Left kidney (tissue), 2 donors: ENCODE measurements around the gene C10orf95. TPM values are rescaled to one million over a fixed set of nuclear protein-coding genes. Genes with fewer than 3 reads are reported as not detected.

Source experiments
- DNase-seq: peaks from one replicate; pipeline ENCODE4 v3.0.0-alpha.2; 2013
- polyA plus RNA-seq: library from polyadenylated mRNA; unstranded; fragments of 120-200 nt; gene quantifications from one replicate; pipeline ENCODE4 v1.2.1, GENCODE V29; 2013; ENCODE audit not compliant: insufficient read length

Gene C10orf95
- polyA plus RNA-seq, 1 donor, result 1.5 TPM

DNA sequence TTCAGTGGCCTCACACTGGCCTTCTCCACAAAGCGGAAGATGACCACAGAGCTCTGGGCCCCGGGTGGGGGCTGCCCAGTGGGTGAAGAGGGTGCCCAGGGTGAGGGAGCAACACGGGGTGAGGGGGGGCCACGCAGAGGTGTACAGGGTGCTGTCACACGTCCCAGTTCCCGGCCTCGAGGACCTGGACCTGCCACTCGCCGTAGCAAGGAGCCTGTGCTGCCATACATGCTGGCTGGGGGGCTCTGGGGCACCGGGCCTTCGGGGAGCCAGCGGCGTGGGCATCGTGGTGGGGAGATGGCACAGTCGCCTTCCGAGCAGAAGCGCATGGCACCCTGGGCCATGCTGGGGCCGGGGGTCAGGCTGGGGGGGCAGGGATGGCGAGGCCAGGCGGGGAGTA is 34.6 kb downstream of the C10orf95 start:
- no peak for DNase-seq

DNA sequence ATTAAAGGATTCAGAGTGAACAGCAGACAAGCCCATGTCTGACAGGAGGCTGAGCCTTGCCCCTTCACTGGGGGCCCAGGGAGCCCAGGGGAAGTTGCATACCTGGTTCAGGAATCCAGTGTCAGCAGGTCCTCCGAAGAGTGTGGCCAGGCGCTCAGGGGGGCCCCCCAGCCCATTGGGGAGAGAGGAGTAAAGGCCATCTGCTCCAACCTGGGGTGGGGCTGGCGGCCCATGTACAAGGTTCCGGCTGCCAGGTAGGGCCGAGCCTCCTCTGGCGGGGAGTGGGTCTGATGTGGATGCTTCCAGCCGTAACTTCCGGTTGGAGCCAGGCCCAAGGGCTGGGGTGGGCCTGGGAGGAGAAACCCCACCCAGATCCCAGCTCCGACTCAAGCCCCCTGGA is 35.1 kb downstream of the C10orf95 start:
- no peak for DNase-seq

DNA sequence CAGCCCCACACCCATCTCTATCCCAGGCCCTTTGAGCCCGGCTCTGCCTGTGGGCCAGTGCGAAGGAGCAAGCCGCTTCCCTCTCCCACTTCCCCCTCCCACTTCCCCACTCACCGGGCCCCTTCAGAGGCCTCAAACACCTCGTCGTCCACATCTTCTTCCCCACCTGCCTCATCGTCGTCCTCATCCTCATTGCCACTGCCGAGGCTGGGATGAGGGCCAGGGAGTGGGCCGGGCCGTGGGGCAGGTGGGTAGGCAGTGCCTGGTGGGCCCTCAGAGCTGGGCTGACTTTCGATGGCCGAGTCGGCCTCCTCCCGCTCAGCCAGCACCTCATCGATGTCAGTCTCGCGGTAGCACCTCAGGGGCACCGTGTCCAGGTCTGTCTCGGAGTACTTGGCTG is 36.6 kb downstream of the C10orf95 start:
- DNase-seq, result no peak

DNA sequence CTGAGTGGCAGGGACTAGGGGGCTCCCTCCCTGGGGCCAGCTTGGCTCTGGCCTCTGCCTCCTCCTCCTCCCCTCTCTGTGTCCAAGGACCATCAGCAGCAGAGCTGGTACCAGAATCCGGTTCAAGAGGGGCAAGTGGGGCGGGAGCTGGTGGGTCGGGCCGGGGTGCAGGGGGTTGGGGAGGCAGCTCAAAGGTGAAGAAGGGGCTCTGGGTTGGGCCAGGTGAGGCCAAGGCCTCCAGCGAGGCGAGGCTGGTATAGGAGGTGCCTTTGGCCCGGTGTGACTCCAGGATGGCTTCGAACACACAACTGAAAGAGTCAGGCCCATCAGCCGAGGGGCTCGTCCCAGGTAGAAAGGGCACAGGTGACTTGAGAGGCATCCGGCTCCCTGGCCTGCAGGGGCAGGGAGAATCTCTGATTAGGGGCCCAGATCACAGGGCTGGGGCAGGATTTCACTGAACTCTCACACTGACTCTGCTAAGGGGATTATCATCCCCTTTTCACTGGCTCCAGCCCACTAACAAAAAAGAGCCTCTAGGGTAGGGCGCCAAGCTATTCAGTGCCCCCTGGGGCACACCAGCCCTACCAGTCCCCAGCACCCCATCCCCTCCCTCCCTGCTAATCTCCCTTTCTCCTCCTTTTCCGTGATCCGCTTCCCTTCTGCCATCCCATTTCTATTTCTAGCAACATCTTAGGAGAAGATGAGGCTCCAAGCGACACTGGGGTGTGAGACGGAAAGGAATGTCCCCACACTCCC is 37.4 kb downstream of the C10orf95 start:
- DNase-seq, result no peak

DNA sequence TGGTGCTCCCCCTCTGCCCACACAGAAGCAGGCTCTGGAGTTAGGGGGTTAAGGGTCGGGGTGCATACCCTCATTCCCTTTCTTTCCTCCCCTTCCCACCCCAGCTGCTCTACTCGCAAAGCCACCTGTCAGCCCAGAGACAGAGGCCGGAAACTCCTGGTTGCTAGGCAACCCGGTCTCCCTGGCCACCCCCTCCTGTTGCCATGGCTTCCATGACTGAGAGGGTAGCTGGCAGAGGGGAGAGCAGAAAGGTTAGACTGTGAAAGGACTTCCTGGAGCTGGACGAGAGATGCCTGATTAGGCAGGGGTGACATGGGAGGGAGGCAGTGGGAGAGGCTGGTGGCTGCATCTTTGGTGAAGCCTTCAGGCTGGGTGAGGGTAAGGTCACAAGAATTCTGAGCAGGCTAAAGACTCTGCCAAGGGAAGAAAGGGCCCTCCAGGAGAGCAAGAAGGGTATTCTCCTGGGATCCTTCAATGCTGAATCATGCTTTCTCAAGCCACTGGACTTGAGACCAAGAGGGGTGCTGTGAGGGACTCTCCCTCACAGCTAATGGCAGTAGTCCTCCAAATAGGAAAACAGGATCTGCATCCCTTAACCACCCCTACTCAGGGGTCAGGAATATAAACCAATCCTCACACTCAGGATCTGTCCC is 38.2 kb downstream of the C10orf95 start:
- DNase-seq, result no peak

DNA sequence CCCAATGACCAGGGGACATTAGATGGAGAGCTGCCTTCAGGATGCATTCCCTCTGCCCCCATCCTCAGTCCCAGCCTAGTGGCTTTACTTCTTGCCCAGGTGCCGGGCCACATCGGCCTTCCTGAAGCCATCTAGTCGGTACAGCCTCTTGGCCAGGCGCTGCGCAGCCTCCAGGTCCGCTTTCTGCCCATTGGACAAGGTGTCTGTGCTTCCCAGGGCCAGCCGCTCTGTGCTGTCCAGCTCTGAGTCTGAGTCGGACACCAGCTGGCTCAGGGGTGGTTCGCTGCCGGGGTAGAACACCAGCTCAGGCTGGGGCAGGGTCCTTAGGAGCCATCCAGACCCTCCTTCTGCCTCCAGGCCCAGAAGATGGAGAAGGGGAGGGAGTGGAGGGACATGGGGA is 39.0 kb downstream of the C10orf95 start:
- no peak for DNase-seq

DNA sequence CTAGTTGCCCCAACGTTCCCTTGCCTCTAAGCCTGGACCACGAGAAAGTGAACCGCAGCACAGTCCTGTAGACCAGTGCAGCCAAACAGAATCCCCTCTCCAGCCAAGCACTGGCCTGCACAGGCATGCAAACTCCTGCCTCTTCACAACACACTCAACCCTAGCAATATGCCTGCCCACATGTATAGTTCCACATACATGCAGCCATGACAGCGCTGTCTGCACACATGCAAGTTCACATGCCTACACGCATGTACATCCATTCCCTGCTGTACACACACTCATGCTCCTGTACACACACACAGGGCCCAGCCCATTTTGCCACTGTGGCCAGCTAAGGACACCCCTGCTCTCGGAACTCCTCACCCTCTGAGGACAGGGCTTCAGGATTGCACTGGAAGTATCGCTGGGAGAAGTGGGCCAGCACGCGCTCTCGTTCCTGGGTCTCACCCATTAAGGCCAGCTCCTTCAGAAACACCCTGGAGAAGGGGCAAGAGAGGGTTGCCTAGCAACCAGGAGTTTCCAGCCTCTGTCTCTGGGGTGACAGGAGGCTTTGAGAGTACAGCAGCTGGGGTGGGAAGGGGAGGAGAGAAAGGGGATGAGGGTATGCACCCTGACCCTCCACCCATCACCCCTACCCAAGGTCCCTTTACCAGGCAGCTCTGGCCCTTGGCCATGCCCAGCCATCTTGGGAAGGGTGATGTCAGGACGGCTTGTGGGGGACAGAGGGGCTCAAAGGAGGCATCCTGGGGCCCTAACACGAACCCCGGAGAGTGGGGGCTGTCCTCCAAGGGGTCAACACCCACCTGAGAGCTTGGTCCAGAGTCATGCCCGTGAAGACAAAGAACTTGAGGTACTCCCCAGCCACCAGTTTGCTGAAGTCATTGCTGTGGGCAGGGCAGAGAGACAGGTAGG is 39.7 kb downstream of the C10orf95 start:
- no peak for DNase-seq

DNA sequence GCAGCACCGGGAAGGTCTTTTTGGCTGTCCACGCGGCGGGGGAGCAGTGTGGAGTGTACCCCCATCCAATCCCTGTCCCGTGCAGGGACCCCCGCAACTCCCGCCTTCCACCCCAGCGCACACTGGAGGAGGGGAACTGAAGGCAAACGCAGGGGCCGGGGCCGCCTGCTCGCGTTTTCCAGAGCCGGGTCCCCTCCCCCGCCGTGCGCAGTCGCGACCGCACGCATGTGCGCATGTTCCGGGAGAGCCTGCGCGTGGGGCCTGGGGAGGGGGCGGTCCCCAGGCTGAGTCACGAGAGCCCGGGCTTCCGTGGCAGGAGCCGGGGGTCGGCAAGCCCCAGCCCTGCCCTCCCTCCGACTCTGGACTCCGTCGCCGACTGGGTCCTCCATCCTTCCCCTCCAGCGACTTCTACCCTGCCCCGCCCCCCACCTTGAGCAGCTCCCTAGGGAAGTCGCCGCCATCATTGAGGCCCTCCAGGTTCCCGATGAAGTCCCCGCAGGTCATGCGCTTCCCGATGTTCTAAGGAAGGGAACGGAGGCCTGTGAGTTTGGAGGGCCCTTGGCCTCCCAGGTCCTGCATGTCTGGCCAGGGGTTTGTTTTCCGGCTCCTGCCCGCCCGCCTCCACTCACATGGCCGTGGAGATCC is 40.8 kb downstream of the C10orf95 start:
- DNase-seq, result no peak

DNA sequence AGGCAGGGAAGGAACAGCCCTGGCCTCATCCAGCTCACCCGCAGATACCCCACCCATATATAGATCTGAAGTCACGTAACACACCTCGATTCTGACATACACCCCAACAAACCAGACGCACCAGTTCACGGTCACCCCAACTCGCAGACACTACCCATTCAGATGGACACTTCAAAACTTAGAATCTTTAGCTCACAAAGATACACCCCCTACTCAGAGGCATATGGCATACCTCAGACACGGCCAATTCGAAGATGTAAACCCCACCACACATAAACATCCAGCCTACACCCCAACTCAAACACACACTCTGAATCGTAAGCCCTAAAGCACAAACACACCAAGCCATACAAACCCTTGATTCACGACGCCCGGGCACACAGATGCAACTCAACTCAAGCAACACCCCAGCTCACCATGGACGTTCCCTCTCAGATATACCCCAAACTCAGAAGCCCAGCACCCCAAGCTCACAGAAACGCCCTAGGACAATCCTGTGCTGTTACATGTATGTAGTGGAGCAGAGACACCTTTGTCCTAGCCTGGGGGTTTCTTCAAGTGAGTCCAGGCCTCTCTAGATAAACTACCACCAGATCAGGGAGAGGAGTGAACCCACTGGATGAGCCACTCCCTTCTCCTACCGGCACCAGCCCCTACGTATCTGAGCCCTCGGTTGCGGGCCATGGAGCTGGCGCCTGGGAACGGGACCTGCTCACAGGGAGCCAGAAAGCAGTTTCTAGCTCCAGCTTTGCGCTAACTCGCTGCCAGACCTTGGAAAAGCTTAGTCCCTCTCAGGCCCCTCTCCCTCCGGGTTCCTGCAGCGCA is 41.5 kb downstream of the C10orf95 start:
- no peak for DNase-seq

DNA sequence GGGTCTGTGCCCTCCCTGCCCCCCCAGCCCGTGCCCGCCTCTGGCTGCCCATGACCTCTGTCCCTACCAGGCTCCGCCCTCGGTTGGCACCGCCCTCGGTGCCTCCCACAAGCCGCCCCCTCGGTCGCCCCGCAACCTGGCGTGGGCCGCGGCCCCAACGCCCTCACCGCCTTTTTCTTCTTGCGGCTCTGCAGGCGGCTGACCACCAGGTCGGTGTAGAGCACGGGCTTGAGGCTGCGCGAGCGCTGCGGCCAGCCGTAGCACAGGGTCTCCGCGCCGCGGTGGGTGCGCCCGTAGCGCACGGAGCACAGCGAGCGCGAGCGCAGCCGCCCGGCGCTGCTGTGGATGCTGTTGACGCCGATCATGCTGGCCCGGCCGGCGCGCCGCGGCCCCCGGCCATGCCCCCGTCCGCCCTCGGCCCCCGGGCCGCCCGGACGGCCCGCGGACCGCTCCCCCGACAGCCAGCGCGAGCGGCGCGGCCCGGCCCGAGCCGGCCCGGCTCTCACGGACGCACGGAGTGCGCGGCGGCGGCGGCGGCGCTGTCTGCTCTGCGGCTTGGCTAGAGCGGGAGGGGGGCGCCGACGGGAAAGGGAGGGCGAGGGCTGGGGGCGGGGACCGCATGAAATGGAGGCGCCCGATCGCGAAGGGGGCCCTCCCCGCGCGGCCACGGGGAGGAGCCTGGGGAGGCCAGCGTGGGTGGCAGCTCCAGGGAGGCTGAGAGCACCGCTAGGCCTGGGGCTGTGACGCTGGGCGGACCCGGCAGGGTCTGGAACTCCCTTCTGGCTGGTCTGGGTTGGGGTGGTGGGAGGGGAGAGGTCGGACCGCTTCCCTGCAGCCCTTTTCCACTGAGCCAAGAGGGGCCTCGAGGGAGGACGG is 42.4 kb downstream of the C10orf95 start:
- no peak for DNase-seq

DNA sequence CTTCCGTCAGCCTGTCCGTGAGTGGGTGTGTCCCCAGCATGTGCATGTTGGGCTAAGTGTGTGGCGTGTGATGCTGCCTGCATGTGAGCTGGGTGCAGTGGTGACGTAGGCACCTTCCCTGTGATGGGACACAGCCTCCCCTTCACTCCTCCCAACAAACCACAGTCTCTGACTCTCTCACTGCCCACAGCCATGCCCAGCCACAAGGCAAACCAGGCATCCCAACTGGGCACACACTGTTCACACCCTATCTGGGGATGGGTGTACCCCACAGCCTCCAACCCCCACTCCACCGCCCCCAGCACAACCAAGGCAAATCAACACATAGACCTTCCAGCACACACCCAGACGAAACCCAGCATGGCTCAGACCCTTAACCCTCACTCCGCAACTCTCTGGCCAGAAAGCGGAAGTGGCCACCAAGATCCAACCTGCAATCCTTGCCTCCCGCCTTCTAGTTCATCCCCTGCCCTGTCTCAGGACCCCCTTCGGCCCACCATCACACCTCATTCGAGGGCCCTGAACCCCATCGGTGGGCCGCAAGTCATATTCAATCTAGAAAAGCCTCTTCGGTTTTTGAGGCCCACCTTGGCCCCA is 43.1 kb downstream of the C10orf95 start:
- DNase-seq, result no peak

DNA sequence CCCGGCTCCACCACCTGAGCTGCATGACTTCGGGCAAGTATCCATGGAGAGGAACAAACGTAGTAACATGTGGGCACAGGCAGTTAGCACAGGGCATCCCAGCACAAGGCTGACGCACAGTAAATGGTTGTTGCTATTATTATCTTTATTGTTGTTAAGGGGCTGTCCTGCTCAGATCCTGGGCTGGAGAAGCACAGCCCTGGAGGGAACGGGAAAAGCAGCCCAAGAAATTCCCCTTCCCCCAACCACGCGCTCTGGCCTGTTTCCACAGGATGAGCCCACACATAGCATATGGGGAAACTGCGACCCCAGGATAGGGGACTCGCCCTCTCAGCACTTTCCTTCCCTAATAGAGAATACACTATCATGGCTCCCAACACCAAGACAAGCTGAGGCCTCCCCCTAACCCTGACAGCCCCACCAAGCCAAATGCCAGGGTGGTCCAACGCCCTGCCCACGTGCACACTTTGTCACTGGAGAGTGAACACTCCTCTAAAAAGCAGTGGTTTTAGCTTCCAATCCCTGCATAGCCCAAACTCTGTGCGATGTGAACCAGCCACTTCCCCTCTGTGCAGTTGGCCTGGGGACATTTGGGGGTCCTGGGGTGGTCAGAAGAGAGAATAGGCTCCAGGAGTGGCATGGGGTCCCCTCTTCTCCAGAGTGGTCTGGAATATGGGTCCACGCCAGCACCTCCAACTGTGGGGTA is 43.8 kb downstream of the C10orf95 start:
- DNase-seq, result no peak

DNA sequence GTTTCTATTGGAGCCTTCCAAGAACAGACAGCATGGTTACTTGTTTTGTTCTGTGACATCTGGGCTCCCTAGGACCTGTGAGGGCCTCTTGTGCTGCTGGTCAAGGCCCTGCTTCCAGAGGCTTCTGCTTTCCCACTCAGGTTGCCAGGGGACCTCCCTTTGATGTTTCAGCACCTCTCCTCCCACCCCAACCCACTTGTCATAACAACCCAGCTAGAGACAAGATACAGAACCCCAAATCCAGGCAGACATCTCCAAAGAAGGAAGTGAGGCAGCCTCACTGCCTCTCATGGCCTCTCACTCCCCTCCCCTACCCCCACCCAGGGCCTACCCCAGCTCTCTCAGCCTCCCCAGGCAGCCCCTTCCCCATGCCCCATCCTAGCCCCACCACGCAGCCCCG is 44.5 kb downstream of the C10orf95 start:
- no peak for DNase-seq

DNA sequence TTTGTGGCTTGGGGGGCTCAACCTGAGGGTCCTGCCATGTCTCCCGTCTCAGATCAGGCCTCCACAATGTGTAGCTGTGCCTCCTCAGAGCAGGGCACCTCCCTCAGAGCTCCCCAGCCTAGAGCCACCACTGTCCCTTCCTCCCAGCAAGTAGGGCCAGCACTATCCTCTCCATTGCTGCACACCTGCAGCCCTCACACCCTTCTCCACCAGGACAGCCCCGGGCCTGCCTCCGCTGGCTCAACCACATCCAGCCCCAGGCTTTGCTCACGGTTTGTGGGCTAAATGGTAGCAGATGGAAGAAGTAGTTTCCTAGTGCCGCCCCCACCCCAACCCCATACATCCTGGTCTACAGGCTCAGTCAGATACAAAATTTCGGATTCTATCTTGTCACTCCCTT is 45.7 kb downstream of the C10orf95 start:
- no peak for DNase-seq

DNA sequence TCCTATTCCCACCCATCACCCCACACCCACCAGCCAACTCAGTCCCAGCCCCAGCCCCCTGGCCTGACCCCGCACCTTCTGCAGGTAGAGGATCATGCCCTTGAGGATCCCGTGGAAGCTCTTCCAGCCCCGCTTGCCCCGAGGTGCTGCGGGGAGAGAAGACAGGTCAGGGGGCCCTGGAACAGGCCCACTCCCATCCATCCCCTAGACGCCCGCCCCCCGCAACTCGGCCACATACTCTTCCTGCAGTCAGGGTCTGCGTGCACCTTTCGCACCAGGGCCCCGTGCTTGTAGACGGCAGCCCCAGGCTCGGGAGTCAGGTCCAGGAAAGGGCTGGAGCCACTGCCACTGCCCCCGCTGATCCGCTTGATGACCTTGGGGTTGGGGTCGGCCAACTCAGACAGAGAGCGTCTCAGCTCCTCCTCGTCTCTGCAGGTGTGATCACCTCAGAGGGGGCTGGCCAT is 46.2 kb downstream of the C10orf95 start:
- DNase-seq, result no peak

DNA sequence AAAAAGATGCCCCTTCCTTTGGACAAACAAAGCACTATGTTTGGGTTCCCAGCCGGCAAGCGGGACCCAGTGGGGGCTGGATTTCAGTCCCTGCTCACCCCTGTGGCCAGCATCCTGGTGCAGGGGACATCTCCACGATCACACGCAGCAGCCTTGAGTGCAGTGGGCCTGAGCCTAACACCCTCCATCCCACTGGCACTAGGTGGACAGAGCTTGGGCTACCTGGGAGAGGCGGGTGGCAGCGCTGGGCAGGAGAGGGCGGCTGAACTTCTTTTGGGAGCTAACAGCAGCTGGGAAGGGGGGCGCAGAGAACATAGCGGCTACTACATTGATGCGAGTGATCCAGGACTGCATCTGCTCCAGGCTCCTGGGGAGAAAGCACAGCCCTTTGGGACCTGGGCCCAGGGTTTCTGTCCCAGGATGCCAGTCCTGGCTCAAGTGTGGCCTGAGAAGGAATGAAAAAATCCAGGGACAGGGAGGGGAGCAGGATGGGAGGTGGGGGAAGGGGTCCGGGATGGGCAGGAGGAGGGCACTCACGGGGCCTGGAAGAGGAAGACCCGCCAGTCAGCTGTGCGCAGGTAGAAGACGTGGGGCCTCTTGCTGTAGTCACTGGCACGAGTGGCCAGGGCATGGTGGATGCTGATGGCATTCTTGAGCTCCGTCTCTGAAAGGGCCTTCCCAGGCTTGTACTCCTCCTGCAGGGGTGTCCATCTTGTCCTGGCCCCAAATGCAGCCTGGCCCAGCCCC is 46.8 kb downstream of the C10orf95 start:
- no peak for DNase-seq

DNA sequence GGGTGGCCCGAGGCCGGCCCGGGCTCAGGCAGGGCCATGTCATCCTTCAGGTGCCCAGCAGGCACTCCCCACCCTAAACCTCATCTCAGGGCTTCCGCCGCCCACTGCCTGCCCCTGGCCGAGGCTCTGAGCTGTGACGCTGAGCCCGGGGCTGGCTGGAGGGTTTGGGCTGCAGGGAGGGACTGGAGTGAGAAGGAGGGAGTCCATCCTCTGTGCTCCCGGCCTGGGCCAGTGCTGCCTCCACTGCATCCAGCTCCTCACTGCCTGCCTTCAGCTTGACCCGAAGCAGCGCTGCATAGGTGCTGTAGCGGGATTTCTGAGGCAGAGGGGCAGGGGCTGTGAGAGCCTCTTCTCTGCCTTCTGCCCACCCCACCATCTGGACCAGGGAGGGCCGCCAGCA is 48.2 kb downstream of the C10orf95 start:
- no peak for DNase-seq

DNA sequence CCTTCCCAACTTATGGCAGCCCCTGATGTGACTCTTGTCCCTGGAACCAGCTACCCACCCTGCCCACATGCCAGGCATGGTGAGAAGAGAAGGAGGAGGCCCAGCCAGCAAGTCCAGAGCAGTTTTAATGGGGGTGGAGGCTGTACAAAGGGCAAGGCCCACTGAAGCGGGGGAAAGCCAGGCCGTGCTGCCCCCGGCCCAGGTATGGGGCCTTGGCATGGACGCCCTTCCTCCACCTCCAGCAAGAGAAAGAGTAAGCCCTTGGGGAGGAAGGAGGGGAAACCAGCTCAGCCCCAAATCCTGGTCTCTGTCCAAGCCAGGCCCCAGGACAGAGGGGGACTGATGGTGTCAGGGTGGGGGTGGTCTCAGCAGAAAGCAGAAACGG is 48.8 kb downstream of the C10orf95 start:
- DNase-seq, result no peak
